K562 treated with DMSO at 1 percent for 24 hours (cell line): ENCODE measurements around the gene SOX18. TPM values are rescaled to one million over a fixed set of nuclear protein-coding genes. Genes with fewer than 3 reads are reported as not detected.

ENCODE experiments used
- total RNA-seq: library from RNA; unstranded; fragments of 300-600 nt; gene quantifications from 2 replicates; pipeline ENCODE4 v1.2.3, GENCODE V29; 2022; ENCODE audit warnings: low read depth; ENCODE audit not compliant: insufficient read depth

Gene SOX18
- 20.0 and 24.5 TPM in 2 replicates for total RNA-seq

DNA sequence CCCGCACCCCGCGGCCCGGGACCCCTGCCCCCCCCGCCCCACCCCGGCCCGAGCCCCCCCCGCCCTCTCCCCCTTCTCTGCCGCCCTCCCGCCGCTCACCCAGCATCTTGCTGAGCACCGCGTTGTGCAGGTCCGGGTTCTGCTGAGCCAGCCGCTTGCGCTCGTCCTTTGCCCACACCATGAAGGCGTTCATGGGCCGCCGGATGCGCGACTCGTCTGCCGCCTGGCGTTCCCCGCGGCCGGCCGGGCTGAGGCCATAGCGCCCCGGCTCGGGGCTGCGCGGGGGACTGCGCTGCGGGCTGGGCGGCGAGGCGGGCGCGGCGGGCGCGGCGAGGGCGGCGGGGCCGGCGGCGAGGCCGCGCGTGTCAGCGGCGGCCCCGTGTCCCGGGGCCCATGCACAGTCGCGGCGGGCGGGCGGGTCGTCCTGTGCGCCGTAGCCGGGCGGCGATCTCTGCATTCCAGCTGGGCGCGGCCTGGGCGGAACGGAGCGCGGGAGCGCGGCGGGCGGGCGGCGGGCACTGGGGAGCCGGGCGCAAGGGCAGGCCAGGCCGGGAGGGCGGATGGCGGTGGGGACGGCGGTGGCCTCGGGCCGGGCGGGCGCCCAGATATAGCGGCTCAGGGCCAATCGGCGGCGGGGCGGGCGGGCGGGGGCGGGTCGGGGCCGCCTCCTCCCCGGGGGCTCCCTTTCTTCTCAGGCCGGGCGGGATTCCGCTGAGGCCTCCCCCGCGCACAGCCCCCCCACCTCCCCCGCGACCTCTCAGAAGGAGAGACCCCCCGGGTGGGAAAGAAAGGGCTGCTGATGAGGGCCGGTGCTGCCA, at the start of gene SOX18:
Gene SOX18, minus strand, starts transcription at position 580 of the 818 bp plus-strand sequence. Its CDS starts 123 bp downstream, at position 457.

DNA sequence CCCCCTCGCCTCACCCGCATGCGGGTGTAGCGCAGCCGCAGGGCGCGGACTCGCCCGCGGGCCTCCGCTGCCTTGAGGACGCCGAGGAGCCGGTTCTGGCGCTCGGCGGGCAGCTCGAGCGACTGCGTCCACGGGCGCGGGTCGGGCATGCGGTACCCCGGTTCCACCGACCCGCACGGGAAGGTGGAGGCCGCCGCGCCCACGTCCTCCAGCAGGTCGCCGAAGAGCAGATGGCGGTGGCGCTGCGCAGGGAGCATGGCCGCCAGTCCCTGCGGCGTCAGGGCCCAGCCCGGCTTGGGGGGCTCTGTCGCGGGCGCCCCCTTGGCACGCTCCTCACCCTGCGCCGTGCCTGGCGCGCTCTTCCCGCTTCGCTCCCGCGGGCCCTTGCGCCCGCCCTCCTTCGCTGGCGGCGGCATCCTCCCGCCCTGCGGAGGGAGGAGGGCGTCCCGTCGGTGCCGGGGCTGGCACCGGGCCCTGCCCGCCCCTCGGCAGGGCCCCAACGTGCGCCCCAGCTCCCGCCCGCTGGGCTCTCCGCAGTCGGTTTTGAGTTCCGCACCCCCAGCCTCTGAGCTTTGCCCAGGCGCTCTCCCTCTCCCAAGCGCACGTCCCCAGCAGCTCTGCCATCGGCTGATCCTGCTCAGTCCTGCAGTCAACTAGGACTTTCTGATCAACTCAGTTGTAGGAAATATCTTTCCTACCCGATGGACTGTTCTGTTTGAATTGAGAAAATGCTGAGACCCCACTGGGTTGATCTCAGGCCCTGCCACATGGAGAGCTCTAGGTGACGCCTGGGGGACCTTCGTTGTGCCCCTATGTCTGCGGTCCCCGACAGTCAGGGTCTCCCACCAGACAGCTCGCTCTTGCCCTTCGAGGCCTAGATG, 34.6 kb upstream of the SOX18 start, which contains the start of gene LKAAEAR1:
Gene LKAAEAR1, minus strand, starts transcription at position 595 of the 881 bp plus-strand sequence. Its CDS starts 179 bp downstream, at position 416.

DNA sequence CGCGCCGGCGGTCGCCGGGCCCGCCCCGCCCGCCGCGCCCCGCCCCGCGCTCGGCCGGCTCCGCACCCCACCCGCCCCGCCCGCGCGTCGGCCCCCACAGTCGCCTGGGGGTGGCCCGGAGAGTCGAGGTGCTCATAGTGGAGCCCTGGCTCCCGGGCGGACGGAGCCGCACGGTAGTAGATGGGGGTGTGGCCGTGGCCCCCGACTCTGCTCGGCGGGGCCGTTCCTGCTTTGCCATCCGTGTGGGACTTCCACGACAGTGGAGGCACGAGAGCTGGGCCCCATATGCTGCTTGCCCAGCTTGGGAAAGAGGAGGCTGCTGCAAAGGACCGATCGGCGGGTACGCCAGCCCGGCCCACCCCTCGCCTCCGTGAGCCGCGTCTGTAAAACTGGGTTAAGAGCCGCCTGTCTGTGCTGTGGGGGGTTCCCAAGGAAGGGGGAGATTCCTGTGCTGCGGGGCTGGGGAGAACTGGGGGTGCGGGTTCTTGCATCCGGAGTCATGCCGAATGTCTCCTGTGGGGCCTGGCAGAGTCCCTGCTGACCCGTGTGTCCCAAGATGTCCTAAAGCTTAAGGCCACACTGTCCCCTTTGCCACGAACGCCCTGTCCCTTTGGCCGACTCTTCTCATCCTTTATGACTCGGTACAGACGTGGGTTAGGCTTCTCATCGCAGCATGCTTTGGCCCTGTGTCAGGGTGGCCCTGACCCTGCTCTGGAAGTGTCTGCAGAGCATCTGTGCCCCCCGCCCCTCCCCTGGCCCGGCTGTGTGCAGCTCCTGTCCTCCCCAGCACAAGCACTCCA, 30.8 kb upstream of the SOX18 start, which contains the start of gene OPRL1:
Gene OPRL1, plus strand, starts transcription at position 70 of the 800 bp plus-strand sequence. CDS start 12,639 bp downstream, outside the sequence.

DNA sequence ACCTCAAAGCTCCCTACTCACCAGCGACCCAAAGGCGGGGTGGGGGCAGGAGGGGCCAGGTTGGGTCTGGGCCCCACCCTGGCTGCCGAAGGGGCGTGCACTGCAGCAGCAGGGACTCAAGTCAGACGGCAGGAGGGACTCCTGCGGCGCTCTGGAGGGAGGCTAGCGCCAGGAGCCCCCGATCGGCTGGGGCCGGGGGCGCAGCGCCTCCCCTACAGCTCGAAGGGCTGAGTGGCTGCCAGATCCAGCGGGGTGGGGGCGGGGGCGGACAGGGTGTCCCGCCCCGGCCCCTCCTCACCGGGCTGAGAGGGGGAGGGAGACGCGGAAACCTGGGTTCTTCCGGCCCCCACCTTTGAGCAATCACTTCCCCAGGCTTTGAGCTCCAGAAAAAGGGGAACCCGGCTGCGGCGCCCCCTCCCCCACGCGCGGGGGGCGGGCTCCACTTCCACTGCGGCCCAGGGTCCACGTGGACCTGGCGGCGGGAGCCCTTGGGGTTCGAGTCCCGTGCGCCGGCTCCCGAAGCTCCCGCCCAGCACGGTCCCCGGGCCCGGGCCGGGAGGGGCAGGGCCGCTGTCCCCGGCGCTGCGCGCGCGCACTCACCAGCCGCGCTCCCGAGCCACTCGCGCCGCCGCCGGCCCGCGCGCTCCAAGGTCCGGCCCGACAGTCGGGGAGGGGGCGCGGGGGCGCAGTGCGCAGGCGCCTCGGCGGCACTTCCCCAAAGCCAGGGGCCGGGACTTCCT, 30.0 kb upstream of the SOX18 start, which contains the start of gene RGS19:
Gene RGS19, minus strand, starts transcription at position 246 of the 740 bp plus-strand sequence. CDS start 2,632 bp downstream, outside the sequence.

DNA sequence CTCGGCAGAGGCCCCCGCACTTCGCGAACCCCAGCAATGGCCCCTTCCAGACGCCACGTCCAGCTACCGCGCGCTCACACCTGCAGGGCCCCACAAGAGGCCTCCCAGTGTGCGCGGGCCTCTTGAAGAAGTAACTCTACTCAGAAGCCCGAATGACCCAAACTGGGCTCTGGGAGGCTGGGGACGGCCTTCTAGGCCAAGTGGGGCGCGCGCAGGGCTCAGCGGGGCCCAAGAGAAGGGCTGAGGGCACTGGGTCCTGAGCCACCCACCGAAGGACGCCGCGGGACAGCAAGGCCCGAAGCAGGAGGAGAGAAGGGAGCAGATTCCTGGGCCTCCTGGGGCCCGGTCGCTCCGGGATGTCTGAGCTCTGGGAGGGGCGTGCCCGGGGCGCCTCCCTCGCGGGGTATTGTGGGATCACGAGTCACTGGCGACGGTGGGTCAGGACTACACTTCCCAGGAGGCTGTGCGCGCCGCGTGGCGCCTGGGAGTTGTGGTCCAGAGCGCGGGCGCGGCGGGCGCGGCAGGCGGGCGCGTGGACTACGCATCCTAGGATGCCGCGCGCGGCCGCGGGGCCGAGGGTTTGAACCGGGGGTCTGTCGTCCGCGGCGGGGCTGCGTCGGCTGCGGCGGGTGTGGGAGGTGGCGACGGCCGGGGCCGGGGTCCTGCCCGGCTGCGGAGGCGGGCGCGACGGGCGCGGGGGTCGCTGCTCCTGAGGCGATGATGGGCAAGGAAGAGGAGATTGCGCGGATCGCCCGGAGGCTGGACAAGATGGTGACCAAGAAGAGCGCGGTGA, 13.4 kb upstream of the SOX18 start, which contains the start of gene TCEA2:
Gene TCEA2, plus strand, starts transcription at position 603 of the 793 bp plus-strand sequence. Its CDS starts 115 bp downstream, at position 718.

DNA sequence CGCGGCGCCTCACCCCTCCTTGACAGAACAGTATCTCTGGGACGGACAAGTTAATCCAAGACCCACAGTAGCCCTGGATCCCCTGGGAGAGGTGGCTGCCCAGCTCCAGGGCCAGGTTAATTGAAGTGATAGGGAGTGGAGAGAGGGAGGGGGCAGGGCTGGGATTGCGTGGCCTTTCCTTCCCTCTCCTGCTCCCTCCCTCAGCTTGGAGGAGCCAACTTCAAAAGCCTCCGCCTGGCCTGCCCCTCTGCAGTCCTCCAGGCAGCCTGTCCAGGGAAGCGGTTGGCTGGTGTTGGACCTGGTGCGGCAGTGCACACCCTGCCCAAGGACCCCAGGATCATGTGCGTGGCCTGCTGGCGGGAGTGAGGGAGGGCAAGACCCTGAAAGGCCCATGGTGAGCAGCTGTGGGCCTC, 13.5 kb downstream of the SOX18 start, which contains the start of gene C20orf204:
Gene C20orf204, plus strand, starts transcription at position 250 of the 413 bp plus-strand sequence. Its CDS starts 142 bp downstream, at position 392.

Other genes with a start within 250 kb of the SOX18 start
- 3.3 and 4.4 TPM in 2 replicates for gene ZBTB46, start 218.4 kb downstream of the SOX18 start, total RNA-seq
- 11.7 and 17.2 TPM in 2 replicates for gene ABHD16B, start 188.1 kb downstream of the SOX18 start, total RNA-seq
- 78.6 and 83.0 TPM in 2 replicates for gene TPD52L2, start 184.4 kb downstream of the SOX18 start, total RNA-seq
- gene DNAJC5, start 154.5 kb downstream of the SOX18 start, total RNA-seq = 48.7 and 51.1 TPM in 2 replicates
- gene UCKL1, start 93.2 kb downstream of the SOX18 start, total RNA-seq = 53.7 and 57.4 TPM in 2 replicates
- 14.9 TPM in 2 replicates for gene ZNF512B, start 79.7 kb downstream of the SOX18 start, total RNA-seq
- gene SAMD10, start 70.0 kb downstream of the SOX18 start, total RNA-seq = 6.2 and 6.5 TPM in 2 replicates
- 111 and 121 TPM in 2 replicates for gene PRPF6, start 68.5 kb downstream of the SOX18 start, total RNA-seq
- 1.1 and 2.5 TPM in 2 replicates for gene C20orf204, start 13.5 kb downstream of the SOX18 start, total RNA-seq
- gene TCEA2, start 13.6 kb upstream of the SOX18 start, total RNA-seq = 38.7 and 40.1 TPM in 2 replicates
- gene RGS19, start 29.9 kb upstream of the SOX18 start, total RNA-seq = 27.8 and 36.9 TPM in 2 replicates
- gene OPRL1, start 30.4 kb upstream of the SOX18 start, total RNA-seq = 1.3 and 1.9 TPM in 2 replicates
- not detected in 2 replicates for gene LKAAEAR1, start 34.8 kb upstream of the SOX18 start, total RNA-seq
- gene NPBWR2, start 57.9 kb upstream of the SOX18 start, total RNA-seq = not detected in 2 replicates
- gene MYT1, start 114.8 kb upstream of the SOX18 start, total RNA-seq = 0.05 TPM in 1 of 2 replicates, not detected in the other
- gene PCMTD2, start 206.1 kb upstream of the SOX18 start, total RNA-seq = 17.0 and 23.0 TPM in 2 replicates